ENCODE results near the gene PLAGL1.
"Not testable (repeated sequence)": the region's sequence is repeated elsewhere in the genome, so short reads cannot be mapped to it uniquely, and the experiment has no call there.

The PLAGL1 gene

GRCh38 chr6:144008120-144008811, at the start of gene PLAGL1:
Gene PLAGL1 (minus strand): TSS chr6:144008259. CDS start chr6:143948136, 60,123 bp downstream.
- DNase-seq, result peak; percentile 65

- no peak for DNase-seq
Observed at GRCh38 chr6:144055121-144055931, 47.3 kb upstream of the PLAGL1 start.

GRCh38 chr6:144053601-144054000, 45.5 kb upstream of the PLAGL1 start:
- DNase-seq, result no peak

- no peak for DNase-seq
Observed at GRCh38 chr6:144052488-144052887, 44.4 kb upstream of the PLAGL1 start.

- no peak for DNase-seq
Observed at GRCh38 chr6:144049386-144049785, 41.3 kb upstream of the PLAGL1 start.

GRCh38 chr6:144047688-144048087, 39.6 kb upstream of the PLAGL1 start:
- no peak for DNase-seq

- not testable (repeated sequence) for DNase-seq
Observed at GRCh38 chr6:144046672-144047071, 38.6 kb upstream of the PLAGL1 start.

GRCh38 chr6:144044989-144045388, 36.9 kb upstream of the PLAGL1 start:
- DNase-seq, result not testable (repeated sequence)

GRCh38 chr6:144036835-144037195, 28.8 kb upstream of the PLAGL1 start:
- no peak for DNase-seq

- peak; percentile 39 for DNase-seq
Observed at GRCh38 chr6:144036064-144036834, 28.2 kb upstream of the PLAGL1 start.

GRCh38 chr6:144035416-144035815, 27.4 kb upstream of the PLAGL1 start:
- no peak for DNase-seq

GRCh38 chr6:144033816-144034735, 26.0 kb upstream of the PLAGL1 start:
- peak; percentile 89 for DNase-seq

GRCh38 chr6:144029452-144029851, 21.4 kb upstream of the PLAGL1 start:
- no peak for DNase-seq

- no peak for DNase-seq
Observed at GRCh38 chr6:144027932-144028587, 20.0 kb upstream of the PLAGL1 start.

- DNase-seq, result no peak
Observed at GRCh38 chr6:144023216-144023615, 15.2 kb upstream of the PLAGL1 start.

GRCh38 chr6:144019929-144020328, 11.9 kb upstream of the PLAGL1 start:
- no peak for DNase-seq

GRCh38 chr6:144017166-144018094, 9.4 kb upstream of the PLAGL1 start:
- DNase-seq, result no peak

- peak; percentile 76 for DNase-seq
Observed at GRCh38 chr6:144013486-144013909, 5.4 kb upstream of the PLAGL1 start.

GRCh38 chr6:144012534-144012933, 4.5 kb upstream of the PLAGL1 start:
- DNase-seq, result no peak

- DNase-seq, result not testable (repeated sequence)
Observed at GRCh38 chr6:144009628-144010027, 1.6 kb upstream of the PLAGL1 start.

GRCh38 chr6:144008846-144009245, 787 bp upstream of the PLAGL1 start:
- DNase-seq, result no peak

All from fibroblast of skin of right quadriceps (primary cell).